ELR (cell line): ENCODE results near the gene SGK1.
"Not testable (repeated sequence)": the region's sequence is repeated elsewhere in the genome, so short reads cannot be mapped to it uniquely, and the experiment has no call there.

Experiments used
- DNase-seq: peaks from one replicate; pipeline ENCODE4 v3.0.0-alpha.2; 2015; ENCODE audit warnings: low read depth

The SGK1 gene

GRCh38 chr6:134187154-134187553 lies 130.8 kb downstream of the SGK1 start:
- DNase-seq: no peak

- no peak for DNase-seq
Observed at GRCh38 chr6:134186355-134186754, 131.6 kb downstream of the SGK1 start.

- no peak for DNase-seq
Observed at GRCh38 chr6:134185277-134185676, 132.6 kb downstream of the SGK1 start.

- no peak for DNase-seq
Observed at GRCh38 chr6:134183844-134184243, 134.1 kb downstream of the SGK1 start.

- no peak for DNase-seq
Observed at GRCh38 chr6:134182528-134182927, 135.4 kb downstream of the SGK1 start.

- DNase-seq: not testable (repeated sequence)
Observed at GRCh38 chr6:134181726-134182125, 136.2 kb downstream of the SGK1 start.

- not testable (repeated sequence) for DNase-seq
Observed at GRCh38 chr6:134181251-134181650, 136.7 kb downstream of the SGK1 start.

- DNase-seq: not testable (repeated sequence)
Observed at GRCh38 chr6:134180540-134180939, 137.4 kb downstream of the SGK1 start.

GRCh38 chr6:134178161-134179044 lies 139.5 kb downstream of the SGK1 start:
- peak; percentile 98 for DNase-seq

- DNase-seq: peak; percentile 60
Observed at GRCh38 chr6:134177753-134178160, 140.2 kb downstream of the SGK1 start.

GRCh38 chr6:134177236-134177635 lies 140.7 kb downstream of the SGK1 start:
- no peak for DNase-seq

GRCh38 chr6:134176264-134176975 lies 141.5 kb downstream of the SGK1 start:
- DNase-seq: peak; percentile 44

- DNase-seq: peak; percentile 83
Observed at GRCh38 chr6:134175532-134176263, 142.2 kb downstream of the SGK1 start.

GRCh38 chr6:134174672-134175531 lies 143.0 kb downstream of the SGK1 start:
- peak; percentile 90 for DNase-seq

GRCh38 chr6:134173936-134174671 lies 143.8 kb downstream of the SGK1 start:
- DNase-seq: peak; percentile 88

GRCh38 chr6:134173366-134173725 lies 144.6 kb downstream of the SGK1 start:
- DNase-seq: no peak

GRCh38 chr6:134172706-134173365 lies 145.1 kb downstream of the SGK1 start:
- no peak for DNase-seq

GRCh38 chr6:134172020-134172705 lies 145.7 kb downstream of the SGK1 start:
- no peak for DNase-seq

- peak; percentile 18 for DNase-seq
Observed at GRCh38 chr6:134171517-134171916, 146.4 kb downstream of the SGK1 start.

- DNase-seq: peak; percentile 41
Observed at GRCh38 chr6:134170844-134171243, 147.1 kb downstream of the SGK1 start.
